Measurements from ENCODE around the gene IWS1. TPM values are rescaled to one million over a fixed set of nuclear protein-coding genes. Genes with fewer than 3 reads are reported as not detected.

IWS1 gene
- total RNA-seq, 1 donor from 2014 or later: 57.6 TPM

- Mint-ChIP-seq H3K27me3 (ENCODE audit: insufficient read depth) (no peaks in the 10 kb centered on the region), H3K27ac (no peak overlapping the region), H3K36me3 (ENCODE audit: low read depth) (peaks cover 28% of the 10 kb centered on the region), H3K4me1 (ENCODE audit: low read depth) (peaks cover 11% of the 10 kb centered on the region), H3K4me3 (no peak overlapping the region), H3K9me3 (peaks cover 8% of the 10 kb centered on the region)
- DNase-seq (ENCODE audit: low spot score): no peak
- intact Hi-C loops (cut with micrococcal nuclease): loop anchor here (10.0 kb wide), 1 partner anchor 387 kb away; no protein-coding TSS in a partner anchor
Observed at GRCh38 chr2:127471286-127471988, 54.9 kb downstream of the IWS1 start.

GRCh38 chr2:127469974-127470373, 56.3 kb downstream of the IWS1 start:
- no peak for DNase-seq (ENCODE audit: low spot score)
- H3K4me3 Mint-ChIP-seq: no peak overlapping the region
- H3K27ac Mint-ChIP-seq: no peak overlapping the region
- H3K9me3 Mint-ChIP-seq: no peaks in the 10 kb centered on the region
- intact Hi-C loops (cut with micrococcal nuclease): loop anchor here (10.0 kb wide), 1 partner anchor 385 kb away; no protein-coding TSS in a partner anchor
- H3K36me3 Mint-ChIP-seq (ENCODE audit: low read depth): peaks cover 19% of the 10 kb centered on the region
- peaks cover 20% of the 10 kb centered on the region for H3K4me1 Mint-ChIP-seq (ENCODE audit: low read depth)
- no peaks in the 10 kb centered on the region for H3K27me3 Mint-ChIP-seq (ENCODE audit: insufficient read depth)

- H3K27ac Mint-ChIP-seq: no peak overlapping the region
- intact Hi-C loops (cut with micrococcal nuclease): no loop called here
- no peaks in the 10 kb centered on the region for H3K9me3 Mint-ChIP-seq
- peaks cover 19% of the 10 kb centered on the region for H3K36me3 Mint-ChIP-seq (ENCODE audit: low read depth)
- H3K4me3 Mint-ChIP-seq: no peak overlapping the region
- no peak for DNase-seq (ENCODE audit: low spot score)
- H3K27me3 Mint-ChIP-seq (ENCODE audit: insufficient read depth): no peaks in the 10 kb centered on the region
- peaks cover 29% of the 10 kb centered on the region for H3K4me1 Mint-ChIP-seq (ENCODE audit: low read depth)
Observed at GRCh38 chr2:127469051-127469450, 57.2 kb downstream of the IWS1 start.

GRCh38 chr2:127465258-127465657, 61.0 kb downstream of the IWS1 start:
- Mint-ChIP-seq H3K27me3 (ENCODE audit: insufficient read depth) (peaks cover 2% of the 10 kb centered on the region), H3K36me3 (ENCODE audit: low read depth) (peaks cover 23% of the 10 kb centered on the region), H3K9me3 (no peaks in the 10 kb centered on the region), H3K4me1 (ENCODE audit: low read depth) (peaks cover 38% of the 10 kb centered on the region), H3K4me3 (peak overlapping the region; percentile 22), H3K27ac (peak overlapping the region; percentile 85)
- no peak for DNase-seq (ENCODE audit: low spot score)
- intact Hi-C loops (cut with micrococcal nuclease): loop anchor here (1.0 kb wide), 2 partner anchors 54 to 77 kb away; no protein-coding TSS in a partner anchor

GRCh38 chr2:127464470-127465257, 61.6 kb downstream of the IWS1 start:
- intact Hi-C loops (cut with micrococcal nuclease): loop anchor here (1.0 kb wide), 2 partner anchors 53 to 76 kb away; no protein-coding TSS in a partner anchor

GRCh38 chr2:127463155-127463991, 62.9 kb downstream of the IWS1 start:
- DNase-seq (ENCODE audit: low spot score): no peak
- H3K27me3 Mint-ChIP-seq (ENCODE audit: insufficient read depth): peaks cover 2% of the 10 kb centered on the region
- no peak overlapping the region for H3K27ac Mint-ChIP-seq
- H3K4me1 Mint-ChIP-seq (ENCODE audit: low read depth): peaks cover 38% of the 10 kb centered on the region
- no peak overlapping the region for H3K4me3 Mint-ChIP-seq
- intact Hi-C loops (cut with micrococcal nuclease): no loop called here
- no peaks in the 10 kb centered on the region for H3K9me3 Mint-ChIP-seq
- peaks cover 16% of the 10 kb centered on the region for H3K36me3 Mint-ChIP-seq (ENCODE audit: low read depth)

More at GRCh38 chr2:127464470-127465257, 61.6 kb downstream of the IWS1 start:
- Mint-ChIP-seq H3K27ac (peak overlapping the region; percentile 85), H3K27me3 (ENCODE audit: insufficient read depth) (peaks cover 2% of the 10 kb centered on the region), H3K4me3 (peak overlapping the region; percentile 46), H3K4me1 (ENCODE audit: low read depth) (peaks cover 38% of the 10 kb centered on the region), H3K9me3 (no peaks in the 10 kb centered on the region), H3K36me3 (ENCODE audit: low read depth) (peaks cover 23% of the 10 kb centered on the region)
- DNase-seq (ENCODE audit: low spot score): no peak

GRCh38 chr2:127462461-127462860, 63.8 kb downstream of the IWS1 start:
- H3K4me3 Mint-ChIP-seq: no peak overlapping the region

GRCh38 chr2:127456960-127457359, 69.3 kb downstream of the IWS1 start:
- Mint-ChIP-seq H3K27ac (no peak overlapping the region), H3K9me3 (no peaks in the 10 kb centered on the region), H3K27me3 (ENCODE audit: insufficient read depth) (peaks cover 2% of the 10 kb centered on the region), H3K36me3 (ENCODE audit: low read depth) (peaks cover under 1% of the 10 kb centered on the region), H3K4me1 (ENCODE audit: low read depth) (no peaks in the 10 kb centered on the region), H3K4me3 (no peak overlapping the region)
- intact Hi-C loops (cut with micrococcal nuclease): no loop called here
- DNase-seq (ENCODE audit: low spot score): no peak

More at GRCh38 chr2:127462461-127462860, 63.8 kb downstream of the IWS1 start:
- Mint-ChIP-seq H3K36me3 (ENCODE audit: low read depth) (peaks cover 10% of the 10 kb centered on the region), H3K4me1 (ENCODE audit: low read depth) (peaks cover 28% of the 10 kb centered on the region), H3K27me3 (ENCODE audit: insufficient read depth) (peaks cover 2% of the 10 kb centered on the region), H3K9me3 (no peaks in the 10 kb centered on the region), H3K27ac (no peak overlapping the region)
- no peak for DNase-seq (ENCODE audit: low spot score)
- intact Hi-C loops (cut with micrococcal nuclease): no loop called here

- Mint-ChIP-seq H3K36me3 (ENCODE audit: low read depth) (no peaks in the 10 kb centered on the region), H3K9me3 (no peaks in the 10 kb centered on the region), H3K4me3 (no peak overlapping the region), H3K27me3 (ENCODE audit: insufficient read depth) (peaks cover 2% of the 10 kb centered on the region), H3K4me1 (ENCODE audit: low read depth) (no peaks in the 10 kb centered on the region), H3K27ac (no peak overlapping the region)
- DNase-seq (ENCODE audit: low spot score): no peak
- intact Hi-C loops (cut with micrococcal nuclease): no loop called here
Observed at GRCh38 chr2:127455566-127456493, 70.5 kb downstream of the IWS1 start.

GRCh38 chr2:127454595-127455565, 71.4 kb downstream of the IWS1 start:
- intact Hi-C loops (cut with micrococcal nuclease): no loop called here
- no peak for DNase-seq (ENCODE audit: low spot score)
- H3K9me3 Mint-ChIP-seq: no peaks in the 10 kb centered on the region
- no peak overlapping the region for H3K4me3 Mint-ChIP-seq
- H3K27me3 Mint-ChIP-seq (ENCODE audit: insufficient read depth): peaks cover 2% of the 10 kb centered on the region
- H3K36me3 Mint-ChIP-seq (ENCODE audit: low read depth): no peaks in the 10 kb centered on the region
- H3K27ac Mint-ChIP-seq: no peak overlapping the region
- no peaks in the 10 kb centered on the region for H3K4me1 Mint-ChIP-seq (ENCODE audit: low read depth)
